HFF-Myc (cell line): ENCODE results near the gene LRRC3.

Experiments used
- DNase-seq: peaks from one replicate; pipeline ENCODE4 v3.0.0-alpha.2; 2011; ENCODE audit warnings: low read depth; ENCODE audit errors: extremely low read depth
- H3K4me3 ChIP-seq: replicated peaks from 2 replicates; pipeline ENCODE4 v1.5.1; 2011; ENCODE audit warnings: low read depth, mild to moderate bottlenecking, control low read depth, low read length
- CTCF ChIP-seq: IDR thresholded peaks from 2 replicates; pipeline ENCODE4 v1.5.1; 2012; ENCODE audit warnings: mild to moderate bottlenecking, low read depth, low read length, control low read depth; ENCODE audit errors: missing control alignments

The LRRC3 gene

GRCh38 chr21:44496564-44497550, 41.5 kb downstream of the LRRC3 start:
- no peak for TF ChIP-seq CTCF
- H3K4me3 ChIP-seq: no peak overlapping the region
- no peak for DNase-seq

- no peak for TF ChIP-seq CTCF
- DNase-seq: no peak
- no peak overlapping the region for H3K4me3 ChIP-seq
These were observed 42.4 kb downstream of the LRRC3 start for GRCh38 chr21:44497703-44498126.

GRCh38 chr21:44498280-44499210, 43.2 kb downstream of the LRRC3 start:
- no peak for TF ChIP-seq CTCF
- no peak overlapping the region for H3K4me3 ChIP-seq
- DNase-seq: no peak

- TF ChIP-seq CTCF: no peak
- no peak overlapping the region for H3K4me3 ChIP-seq
- DNase-seq: no peak
These were observed 43.9 kb downstream of the LRRC3 start for GRCh38 chr21:44499211-44499560.

GRCh38 chr21:44499631-44500030, 44.3 kb downstream of the LRRC3 start:
- H3K4me3 ChIP-seq: no peak overlapping the region
- TF ChIP-seq CTCF: no peak

GRCh38 chr21:44500111-44500510, 44.8 kb downstream of the LRRC3 start:
- H3K4me3 ChIP-seq: no peak overlapping the region
- DNase-seq: no peak
- TF ChIP-seq CTCF: no peak

More at GRCh38 chr21:44499631-44500030, 44.3 kb downstream of the LRRC3 start:
- DNase-seq: no peak
